Endothelial cell of umbilical vein (primary cell): ENCODE data around the gene TNIP3. TPM values are rescaled to one million over a fixed set of nuclear protein-coding genes. Genes with fewer than 3 reads are reported as not detected.

Source experiments
- BruUV-seq: library from RNA; stranded (reverse); fragments of 400-500 nt; replicated peaks from 2 replicates; lab custom pipeline; 2021; lab: Mats Ljungman, UMichigan
- CTCF ChIA-PET: fragments of 300-600, 350-600 bp; sonication (Branson Sonifier 250); formaldehyde crosslinking; loops from one replicate; lab custom pipeline; 2021; ENCODE audit warnings: antibody characterized with exemption, inconsistent platforms; lab: Charles Lee
- POLR2A ChIA-PET: fragments of 300-600, 350-600 bp; sonication (Branson Sonifier 250); formaldehyde crosslinking; loops from one replicate; lab custom pipeline; 2021; ENCODE audit warnings: antibody characterized with exemption, inconsistent platforms; lab: Charles Lee
- DNase-seq: peaks from one replicate; pipeline ENCODE4 v3.0.0-alpha.2; 2011; ENCODE audit warnings: low read depth, low spot score
- FAIRE-seq: peaks from 2 replicates; lab custom pipeline; 2011; peaks lifted over from hg19 to GRCh38; lab: Jason Lieb, UNC
- H2AFZ ChIP-seq: 2 replicates; pipeline ENCODE4 v1.6.0; 2012; ENCODE audit warnings: low read depth, low read length, control low read depth, inconsistent platforms
- H3K27ac ChIP-seq: 2 replicates; pipeline ENCODE4 v1.5.1; 2011; ENCODE audit warnings: low read depth, mild to moderate bottlenecking, control low read depth, low read length, moderate library complexity; ENCODE audit not compliant: insufficient read depth
- H3K27me3 ChIP-seq, 2 experiments: 2 replicates each; pipeline versions ENCODE4 v1.6.0 to v1.6.1; 2011; ENCODE audit warnings: low read length in 2 of 2, mixed read lengths in 1 of 2; ENCODE audit not compliant: control insufficient read depth in 2 of 2, insufficient read depth in 2 of 2
- H3K36me3 ChIP-seq, 2 experiments: 2 replicates in 1 of 2; 3 replicates in 1 of 2; pipeline ENCODE4 v1.5.1; 2011; ENCODE audit warnings: low read length in 2 of 2, mild to moderate bottlenecking in 1 of 2, moderate library complexity in 1 of 2; ENCODE audit not compliant: control insufficient read depth in 2 of 2, insufficient read depth in 2 of 2; ENCODE audit errors: extremely low read depth in 1 of 2
- H3K4me1 ChIP-seq: 3 replicates; pipeline ENCODE4 v1.5.1; 2011; ENCODE audit warnings: mild to moderate bottlenecking, low read length; ENCODE audit not compliant: control insufficient read depth, insufficient read depth; ENCODE audit errors: extremely low read depth
- H3K4me2 ChIP-seq: 2 replicates; pipeline ENCODE4 v1.6.1; 2011; ENCODE audit warnings: low read length, control low read depth, mixed read lengths; ENCODE audit not compliant: insufficient read depth
- H3K4me3 ChIP-seq, 3 experiments: fragments of 200-600 bp in 1 of 3; sonication (generic), shearing (Covaris generic) in 1 of 3; replicated peaks in 1 of 3; 2 replicates each; pipeline ENCODE4 v1.5.1; 2011 to 2016; ENCODE audit warnings: control low read depth in 3 of 3, low read length in 3 of 3, mild to moderate bottlenecking in 2 of 3, inconsistent platforms in 1 of 3, low read depth in 1 of 3, moderate library complexity in 1 of 3; ENCODE audit not compliant: insufficient read depth in 1 of 3
- H3K79me2 ChIP-seq: 2 replicates; pipeline ENCODE4 v1.6.0; 2012; ENCODE audit warnings: low read length, inconsistent platforms; ENCODE audit not compliant: control insufficient read depth, insufficient read depth
- H3K9ac ChIP-seq: replicated peaks from 2 replicates; pipeline ENCODE3; 2011; ENCODE audit warnings: low read length, control low read depth; ENCODE audit not compliant: insufficient read depth; ENCODE audit errors: extremely low read depth
- H3K9me1 ChIP-seq: replicated peaks from 3 replicates; pipeline ENCODE4 v1.6.0; 2011; ENCODE audit warnings: mild to moderate bottlenecking, low read length; ENCODE audit not compliant: control insufficient read depth, insufficient read depth; ENCODE audit errors: extremely low read depth
- H3K9me3 ChIP-seq: replicated peaks from 2 replicates; pipeline ENCODE4 v1.5.1; 2012; ENCODE audit warnings: low read length, inconsistent platforms; ENCODE audit not compliant: control insufficient read depth, insufficient read depth
- H4K20me1 ChIP-seq: replicated peaks from 2 replicates; pipeline ENCODE3; 2011; ENCODE audit warnings: mild to moderate bottlenecking, low read length; ENCODE audit not compliant: control insufficient read depth, insufficient read depth; ENCODE audit errors: extremely low read depth
- EZH2 ChIP-seq: IDR thresholded peaks from 2 replicates; pipeline ENCODE4 v1.6.1; 2012; ENCODE audit warnings: borderline replicate concordance, low read depth, mild to moderate bottlenecking, moderate library complexity, low read length, inconsistent platforms; ENCODE audit not compliant: severe bottlenecking
- GATA2 ChIP-seq: IDR thresholded peaks from 2 replicates; pipeline ENCODE4 v1.7.0; 2011; ENCODE audit warnings: low read depth, mild to moderate bottlenecking, moderate library complexity, mixed read lengths, low read length; ENCODE audit not compliant: insufficient read length, insufficient read depth
- JUN ChIP-seq: IDR thresholded peaks from 2 replicates; pipeline ENCODE4 v1.6.1; 2011; ENCODE audit warnings: borderline replicate concordance, low read depth; ENCODE audit not compliant: insufficient read length, insufficient read depth
- MAX ChIP-seq: IDR thresholded peaks from 2 replicates; pipeline ENCODE4 v1.6.1; 2011; ENCODE audit not compliant: insufficient read depth, insufficient read length
- MYC ChIP-seq: IDR thresholded peaks from one replicate; pipeline ENCODE4 v1.6.1; 2011; ENCODE audit warnings: mild to moderate bottlenecking, low read depth, low read length
- dilution Hi-C: fragments of 300-500 bp; cut with MboI; formaldehyde crosslinking; loops from one replicate; pipeline ENCODE4 v1.15.0; 2019; ENCODE audit warnings: low sequenced_read_pairs; ENCODE audit not compliant: extremely low pct_ligation_motif_present
- intact Hi-C: fragments of 100-400 bp; cut with micrococcal nuclease; formaldehyde crosslinking; loops from one replicate; pipeline ENCODE4 v1.10.0; 2022
- polyA plus RNA-seq, 4 experiments: library from polyadenylated mRNA; depleted of rRNA in 3 of 4; stranded (reverse) in 3 of 4; unstranded in 1 of 4; fragments of >200 nt; gene quantifications; 2 replicates each; pipeline versions ENCODE4 v1.2.1 to v1.2.3, GENCODE V29; 2011 to 2012; ENCODE audit warnings: missing spikeins in 1 of 4
- total RNA-seq: library from RNA; stranded (reverse); gene quantifications from 2 replicates; pipeline ENCODE4 v1.2.3, GENCODE V29; 2021

The TNIP3 gene
- total and polyA plus RNA-seq, 2 donors (not counting 3 experiments of a cell fraction or from before 2014, with no cell fraction given) = not detected

DNA sequence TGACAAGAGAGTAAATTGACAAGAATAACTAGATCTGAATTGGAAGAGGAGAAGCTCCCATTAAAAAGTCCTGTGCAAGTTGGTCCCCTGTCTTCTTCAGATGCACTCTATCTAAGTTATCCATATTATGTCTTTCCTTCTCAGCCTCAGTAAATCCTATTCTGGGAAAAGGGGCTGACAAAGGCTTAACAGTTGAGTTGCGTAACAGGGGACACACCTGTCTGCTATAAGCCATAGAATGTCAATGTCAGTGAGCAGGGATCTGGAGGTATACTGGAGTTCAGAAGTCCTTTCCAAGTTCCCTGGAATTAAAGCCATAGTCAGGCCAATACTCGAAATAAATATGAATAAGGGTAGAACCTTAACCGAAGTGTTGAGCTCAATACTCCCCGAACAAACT lies 26.3 kb upstream of the TNIP3 start:
- Histone ChIP-seq H3K4me1 (no peaks in the 10 kb centered on the region), H3K9ac (no peak overlapping the region), H3K4me2 (no peak overlapping the region), H3K27me3 (peaks cover 5 to 22% of the 10 kb centered on the region in 2 experiments), H3K9me1 (no peaks in the 10 kb centered on the region), H2AFZ (no peak overlapping the region), H3K27ac (no peak overlapping the region), H3K4me3 (no peak overlapping the region), H3K9me3 (no peaks in the 10 kb centered on the region), H3K36me3 (no peaks in the 10 kb centered on the region), H4K20me1 (no peaks in the 10 kb centered on the region), H3K79me2 (no peaks in the 10 kb centered on the region)
- DNase-seq (no peak), FAIRE-seq (no peak)
- POLR2A ChIA-PET = no interaction called here
- CTCF ChIA-PET = interaction anchor here (0.9 to 1.8 kb wide), 5 partner anchors 15 to 117 kb away, joined by 3 to 4 read pairs (median 3); partner anchors contain the start of gene TNIP3
- TF ChIP-seq MYC = no peak
- TF ChIP-seq JUN = no peak
- no peak for TF ChIP-seq EZH2
- TF ChIP-seq MAX = no peak
- no peak for TF ChIP-seq GATA2
- dilution Hi-C loops = no loop called here
- BruUV-seq = no TSS peak
- intact Hi-C loops = loop anchor here (5.0 kb wide), 1 partner anchor 547 kb away; no protein-coding TSS in a partner anchor
